ENCODE results near the gene CPVL.

CPVL gene

GRCh38 chr7:29156907-29157452, 10.6 kb upstream of the CPVL start:
- in situ Hi-C loops (cut with HindIII; ENCODE audit: low sequenced_read_pairs) = no loop called here

DNA sequence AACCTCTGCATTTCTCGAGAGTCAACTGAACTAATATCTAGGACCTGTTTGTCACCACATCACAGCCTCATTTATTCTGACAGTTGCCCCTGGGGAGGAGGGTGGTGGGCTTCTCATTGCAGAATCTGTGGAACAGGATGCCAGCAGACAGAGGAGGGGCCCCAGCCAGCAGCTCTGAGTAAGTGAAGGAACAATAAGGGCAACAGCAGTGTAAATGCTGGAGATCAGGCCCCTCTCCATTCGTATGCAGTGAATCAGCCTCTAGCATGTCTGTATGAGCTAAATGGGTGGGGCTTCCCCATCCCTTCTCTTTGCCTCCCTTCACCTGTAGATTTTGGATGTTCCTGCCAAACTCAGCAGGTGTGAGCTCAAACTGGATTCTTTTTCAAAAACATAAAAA, 7.7 kb upstream of the CPVL start:
- in situ Hi-C loops (cut with HindIII; ENCODE audit: low sequenced_read_pairs) = no loop called here

DNA sequence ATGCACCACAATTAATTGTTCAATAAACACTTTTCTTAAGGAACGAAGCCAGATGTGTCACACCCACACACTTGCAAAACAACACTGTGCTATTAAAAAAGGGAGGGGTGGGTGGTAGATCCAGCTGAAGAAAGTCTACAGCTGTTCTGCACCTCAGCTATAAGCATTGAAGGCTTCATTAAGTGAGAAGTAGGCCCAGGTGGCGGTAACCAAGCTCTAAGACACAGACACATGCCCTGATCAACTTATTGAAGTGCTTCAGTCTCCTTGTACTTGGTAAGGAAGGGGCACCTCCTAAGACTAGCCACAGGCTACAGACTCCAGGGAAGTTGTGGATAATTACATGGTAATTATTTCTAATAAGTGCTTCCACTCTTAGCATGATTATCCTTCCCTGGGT, 4.5 kb upstream of the CPVL start:
- in situ Hi-C loops (cut with HindIII; ENCODE audit: low sequenced_read_pairs) = no loop called here

GRCh38 chr7:29149036-29149435, 2.7 kb upstream of the CPVL start:
- in situ Hi-C loops (cut with HindIII; ENCODE audit: low sequenced_read_pairs) = no loop called here

DNA sequence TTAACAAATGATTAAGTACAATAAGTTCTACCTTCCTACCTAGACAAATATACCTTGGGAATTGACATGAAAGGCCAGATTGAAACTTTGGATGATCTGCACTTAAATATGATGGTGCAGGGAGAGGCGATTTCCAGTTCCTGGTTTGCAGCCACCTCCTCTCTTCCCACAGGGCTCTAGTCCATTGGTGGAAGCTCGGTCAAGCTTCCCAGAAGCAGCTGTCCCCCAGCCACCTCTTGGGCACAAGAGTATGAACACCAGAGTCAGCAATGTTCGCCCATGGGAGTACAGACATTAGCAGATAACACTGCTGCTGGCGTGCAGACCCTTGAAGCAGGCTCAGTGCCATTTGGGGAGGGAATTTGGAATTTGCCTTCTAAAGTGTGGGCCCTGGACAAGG, 1.5 kb upstream of the CPVL start:
- in situ Hi-C loops (cut with HindIII; ENCODE audit: low sequenced_read_pairs) = no loop called here

- in situ Hi-C loops (cut with HindIII; ENCODE audit: low sequenced_read_pairs) = no loop called here
These were observed 712 bp upstream of the CPVL start for GRCh38 chr7:29146888-29147609.

GRCh38 chr7:29145553-29146056, 732 bp downstream of the CPVL start:
- in situ Hi-C loops (cut with HindIII; ENCODE audit: low sequenced_read_pairs) = no loop called here

- in situ Hi-C loops (cut with HindIII; ENCODE audit: low sequenced_read_pairs) = no loop called here
These were observed 2.6 kb downstream of the CPVL start for GRCh38 chr7:29143751-29144150.

DNA sequence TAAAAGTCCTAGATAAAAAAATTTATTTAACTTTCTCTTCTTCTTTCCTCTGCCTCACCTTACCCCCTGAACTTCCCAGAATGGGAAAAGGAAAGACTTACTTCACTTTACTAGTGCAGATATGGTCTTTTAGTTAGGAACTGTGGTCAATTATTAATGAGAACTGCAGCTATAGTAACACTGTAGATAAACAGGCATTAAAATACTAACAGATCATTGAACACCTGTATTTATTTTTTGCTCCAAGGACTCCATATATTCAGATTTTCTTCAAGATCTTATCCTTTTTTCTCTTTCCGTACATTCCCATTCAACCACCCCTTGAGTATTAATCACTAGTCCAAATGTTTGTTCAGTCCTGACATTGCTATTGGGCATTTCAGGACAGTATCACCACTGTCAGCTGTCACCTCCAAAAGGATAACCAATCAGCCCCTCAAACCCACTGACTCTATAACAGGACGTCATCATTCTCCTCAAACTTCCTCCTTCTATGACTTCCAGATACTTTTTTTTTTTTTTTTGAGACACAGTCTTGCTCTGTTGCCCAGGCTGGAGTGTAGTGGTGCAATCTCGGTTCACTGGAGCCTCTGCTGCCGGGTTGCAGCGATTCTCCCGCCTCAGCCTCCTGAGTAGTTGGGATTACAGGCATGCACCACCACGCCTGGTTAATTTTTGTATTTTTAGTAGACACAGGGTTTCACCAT, 4.2 kb downstream of the CPVL start:
- in situ Hi-C loops (cut with HindIII; ENCODE audit: low sequenced_read_pairs) = no loop called here

DNA sequence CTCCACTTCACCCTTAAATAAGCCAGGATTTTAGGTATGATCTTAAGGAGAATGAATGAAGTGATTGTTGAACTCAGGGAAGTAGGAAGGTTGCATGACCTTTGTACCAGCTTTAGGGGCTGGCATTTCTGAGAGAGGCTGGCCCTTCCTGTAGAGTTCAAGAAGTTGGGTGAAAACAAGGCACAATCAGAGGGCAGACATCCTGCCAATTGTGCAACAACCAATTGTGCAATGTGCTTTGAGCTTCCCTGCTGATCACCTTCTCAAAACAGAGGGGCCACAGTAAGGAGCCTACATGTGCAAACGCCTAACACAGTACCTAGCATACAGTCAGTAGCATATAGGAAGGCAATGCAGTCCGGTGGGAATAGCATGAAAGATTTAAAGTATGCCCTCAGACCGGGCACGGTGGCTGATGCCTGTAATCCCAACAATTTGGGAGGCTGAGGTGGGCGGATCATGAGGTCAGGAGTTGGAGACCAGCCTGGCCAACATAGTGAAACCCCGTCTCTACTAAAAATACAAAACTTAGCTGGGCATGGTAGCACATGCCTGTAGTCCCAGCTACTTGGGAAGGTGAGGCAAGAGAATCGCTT, 5.4 kb downstream of the CPVL start:
- in situ Hi-C loops (cut with HindIII; ENCODE audit: low sequenced_read_pairs) = no loop called here

- in situ Hi-C loops (cut with HindIII; ENCODE audit: low sequenced_read_pairs) = no loop called here
These were observed 6.5 kb downstream of the CPVL start for GRCh38 chr7:29139796-29140195.

DNA sequence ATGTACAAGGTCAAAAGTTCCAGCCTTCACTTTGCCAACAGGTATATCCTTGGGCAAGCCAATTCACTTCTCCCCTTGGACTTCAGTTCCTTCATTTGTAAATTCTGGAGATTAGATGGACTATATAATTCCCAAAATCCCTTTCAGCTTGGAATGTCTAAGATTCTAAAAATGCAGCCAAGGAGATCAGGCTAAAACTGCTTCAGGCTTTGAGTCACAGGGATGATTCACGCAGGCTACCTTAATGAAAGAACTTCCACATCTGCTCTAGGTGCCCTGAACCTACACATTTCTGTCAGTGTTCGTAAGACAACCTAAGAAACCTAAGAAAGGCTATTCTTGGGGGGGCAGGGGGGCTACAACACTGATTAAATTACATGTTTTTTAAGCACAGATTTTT, 7.1 kb downstream of the CPVL start:
- in situ Hi-C loops (cut with HindIII; ENCODE audit: low sequenced_read_pairs) = no loop called here

- in situ Hi-C loops (cut with HindIII; ENCODE audit: low sequenced_read_pairs) = no loop called here
These were observed 7.7 kb downstream of the CPVL start for GRCh38 chr7:29138588-29138987.

GRCh38 chr7:29135846-29136245, 10.5 kb downstream of the CPVL start:
- in situ Hi-C loops (cut with HindIII; ENCODE audit: low sequenced_read_pairs) = no loop called here

DNA sequence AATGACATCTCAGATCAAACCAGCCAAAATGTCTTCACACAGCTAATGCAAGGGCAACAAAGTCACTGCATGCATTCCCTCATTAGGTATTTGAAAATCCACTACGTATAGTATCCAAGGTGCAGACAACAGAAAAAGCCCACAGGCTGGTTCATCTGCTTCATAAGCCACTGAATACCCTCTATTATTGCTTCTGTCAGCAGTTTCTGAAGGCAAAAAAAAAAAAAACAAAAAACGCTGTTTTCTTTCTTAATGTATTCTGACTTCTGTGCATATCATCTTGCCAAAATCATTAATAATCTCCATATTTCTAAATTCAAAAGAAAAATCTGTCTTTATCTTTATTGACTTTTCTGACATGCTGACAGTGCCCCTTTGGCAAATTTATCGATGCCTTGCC, 13.4 kb downstream of the CPVL start:
- in situ Hi-C loops (cut with HindIII; ENCODE audit: low sequenced_read_pairs) = no loop called here

DNA sequence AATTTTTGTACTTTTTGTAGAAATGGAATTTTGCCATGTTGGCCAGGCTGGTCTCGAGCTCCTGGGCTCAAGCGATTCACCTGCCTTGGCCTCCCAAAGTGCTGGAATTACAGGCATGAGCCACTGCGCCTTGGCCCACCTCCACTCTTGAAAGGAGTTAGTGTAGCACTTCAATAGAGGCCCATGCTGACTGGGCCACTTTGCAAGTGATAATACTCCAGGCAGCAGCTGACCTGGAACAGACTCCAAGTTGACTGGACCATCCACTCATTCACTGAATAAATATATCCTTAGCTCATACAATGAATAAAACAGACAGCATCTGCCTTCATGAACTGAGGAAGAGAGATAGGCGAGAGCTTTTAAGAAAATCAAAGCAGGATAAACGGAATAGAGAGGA, 14.7 kb downstream of the CPVL start:
- in situ Hi-C loops (cut with HindIII; ENCODE audit: low sequenced_read_pairs) = no loop called here

GRCh38 chr7:29130096-29130495, 16.2 kb downstream of the CPVL start:
- in situ Hi-C loops (cut with HindIII; ENCODE audit: low sequenced_read_pairs) = no loop called here

GRCh38 chr7:29127527-29127926, 18.8 kb downstream of the CPVL start:
- in situ Hi-C loops (cut with HindIII; ENCODE audit: low sequenced_read_pairs) = no loop called here

GRCh38 chr7:29126804-29127203, 19.5 kb downstream of the CPVL start:
- in situ Hi-C loops (cut with HindIII; ENCODE audit: low sequenced_read_pairs) = no loop called here

DNA sequence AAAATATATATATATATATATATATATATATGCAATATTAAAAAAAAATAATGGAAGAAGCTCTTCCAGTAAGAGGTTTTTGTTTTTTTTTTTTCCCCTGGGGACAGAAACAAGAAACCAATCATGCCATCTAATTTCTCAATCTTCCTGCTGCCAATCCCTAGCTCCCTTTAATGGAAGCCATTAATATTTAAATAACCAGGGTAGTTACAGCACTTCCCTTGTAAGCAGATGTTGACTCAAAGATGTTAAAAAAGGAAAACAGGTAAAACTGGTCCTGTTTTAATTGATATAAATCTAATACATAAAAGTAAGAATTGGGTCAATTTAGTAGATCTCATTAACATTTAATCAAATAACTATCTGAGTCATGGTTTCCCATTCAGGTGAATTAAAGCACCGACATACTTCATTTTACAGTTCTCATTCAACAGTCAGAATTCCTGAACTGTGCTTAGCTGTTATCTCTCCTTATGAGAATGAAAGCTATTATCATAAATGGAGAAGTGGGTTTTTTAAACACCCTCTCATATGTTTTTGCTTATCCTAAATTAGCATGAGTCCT, 22.6 kb downstream of the CPVL start:
- in situ Hi-C loops (cut with HindIII; ENCODE audit: low sequenced_read_pairs) = no loop called here

- in situ Hi-C loops (cut with HindIII; ENCODE audit: low sequenced_read_pairs) = no loop called here
These were observed 23.6 kb downstream of the CPVL start for GRCh38 chr7:29122759-29123158.
